Vagina (tissue), 2 donors: ENCODE data around the gene NRL. TPM values are rescaled to one million over a fixed set of nuclear protein-coding genes. Genes with fewer than 3 reads are reported as not detected.

Experiments used
- DNase-seq, 2 donors: peaks; one replicate each; pipeline ENCODE4 v3.0.0-alpha.2; 2017; ENCODE audit errors: extremely low spot score in 2 of 2
- H3K27ac ChIP-seq: fragments of 200-600 bp; sonication (generic); one replicate; pipeline ENCODE4 v1.5.1; 2019
- H3K27me3 ChIP-seq: fragments of 200-600 bp; sonication (generic); one replicate; pipeline ENCODE4 v1.5.1; 2019
- H3K36me3 ChIP-seq, 2 donors: fragments of 200-600 bp; sonication (generic); one replicate each; pipeline ENCODE4 v1.5.1; 2017 to 2019
- H3K4me1 ChIP-seq: fragments of 200-600 bp; sonication (generic); one replicate; pipeline ENCODE4 v1.5.1; 2019
- H3K4me3 ChIP-seq, 2 donors: fragments of 200-600 bp; sonication (generic); 1 replicate in 1 of 2; 2 replicates in 1 of 2; pipeline ENCODE4 v1.5.1; 2016 to 2019
- H3K9me3 ChIP-seq: fragments of 200-600 bp; sonication (generic); one replicate; pipeline ENCODE4 v1.5.1; 2019
- CTCF ChIP-seq, 3 experiments: fragments of 450-650 bp in 2 of 3; fragments of 200-600 bp in 1 of 3; sonication (generic) in 1 of 3; IDR thresholded peaks; one replicate each; pipeline ENCODE4 v1.5.1; 2017 to 2019; ENCODE audit warnings: antibody characterized with exemption in 3 of 3, mild to moderate bottlenecking in 2 of 3, moderate library complexity in 2 of 3
- POLR2A ChIP-seq, 2 donors: fragments of 450-650 bp; IDR thresholded peaks; one replicate each; pipeline ENCODE4 v1.6.1; 2017; ENCODE audit warnings: antibody characterized with exemption in 2 of 2, mild to moderate bottlenecking in 2 of 2, moderate library complexity in 2 of 2
- POLR2AphosphoS5 ChIP-seq, 2 donors: sonication (generic); formaldehyde crosslinking; IDR thresholded peaks; one replicate each; pipeline ENCODE4 v1.9.0; 2017; ENCODE audit warnings: antibody characterized with exemption in 2 of 2, mild to moderate bottlenecking in 2 of 2, low read depth in 1 of 2; ENCODE audit not compliant: insufficient read depth in 1 of 2
- intact Hi-C: fragments of 100-400 bp; cut with DNase I; formaldehyde crosslinking; loops from one replicate; pipeline ENCODE4 v1.15.1; 2023
- total RNA-seq: library from RNA; depleted of rRNA; stranded (reverse); fragments of >200 nt; gene quantifications from one replicate; pipeline ENCODE4 v1.2.3, GENCODE V29; 2016

Gene NRL
- total RNA-seq, 1 donor from 2014 or later = 1.2 TPM

DNA sequence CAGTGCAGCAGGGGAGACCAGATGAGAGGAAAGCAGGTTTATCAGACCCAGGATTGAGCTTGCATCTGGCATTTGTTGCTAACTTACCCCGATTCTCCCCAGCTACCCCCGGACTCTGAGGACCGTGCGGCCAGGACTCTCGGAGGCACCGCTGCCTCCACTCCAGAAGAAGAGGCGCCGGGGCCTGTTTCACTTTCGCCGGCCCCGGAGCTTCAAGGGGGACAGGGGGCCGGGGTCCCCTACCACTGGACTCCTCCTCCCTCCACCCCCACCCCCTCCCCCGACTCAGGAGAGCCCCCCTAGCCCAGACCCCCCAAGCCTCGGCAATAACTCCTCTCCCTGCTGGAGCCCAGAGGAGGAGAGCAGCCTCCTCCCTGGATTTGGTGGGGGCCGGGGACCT is 49.9 kb downstream of the NRL start:
- Histone ChIP-seq H3K27ac (no peak overlapping the region), H3K36me3 (no peaks in the 10 kb centered on the region), H3K4me3 (no peak overlapping the region), H3K27me3 (no peaks in the 10 kb centered on the region), H3K4me1 (no peaks in the 10 kb centered on the region), H3K9me3 (no peaks in the 10 kb centered on the region)
- no peak for DNase-seq
- intact Hi-C loops = no loop called here
- no peak for TF ChIP-seq CTCF (IDR thresholded peaks at IDR 0.05)

GRCh38 chr14:24064091-24064795 is 50.5 kb downstream of the NRL start:
- H3K4me1 ChIP-seq = no peaks in the 10 kb centered on the region
- no peak overlapping the region for H3K4me3 ChIP-seq
- H3K9me3 ChIP-seq = no peaks in the 10 kb centered on the region
- TF ChIP-seq POLR2AphosphoS5 (IDR thresholded peaks at IDR 0.05; ENCODE audit: insufficient read depth in 1 of 2, low read depth in 1 of 2) (no peak), POLR2A (IDR thresholded peaks at IDR 0.05) (no peak), CTCF (IDR thresholded peaks at IDR 0.05) (no peak)
- no peaks in the 10 kb centered on the region for H3K36me3 ChIP-seq
- intact Hi-C loops = no loop called here
- H3K27me3 ChIP-seq = no peaks in the 10 kb centered on the region
- DNase-seq = no peak
- H3K27ac ChIP-seq = no peak overlapping the region

DNA sequence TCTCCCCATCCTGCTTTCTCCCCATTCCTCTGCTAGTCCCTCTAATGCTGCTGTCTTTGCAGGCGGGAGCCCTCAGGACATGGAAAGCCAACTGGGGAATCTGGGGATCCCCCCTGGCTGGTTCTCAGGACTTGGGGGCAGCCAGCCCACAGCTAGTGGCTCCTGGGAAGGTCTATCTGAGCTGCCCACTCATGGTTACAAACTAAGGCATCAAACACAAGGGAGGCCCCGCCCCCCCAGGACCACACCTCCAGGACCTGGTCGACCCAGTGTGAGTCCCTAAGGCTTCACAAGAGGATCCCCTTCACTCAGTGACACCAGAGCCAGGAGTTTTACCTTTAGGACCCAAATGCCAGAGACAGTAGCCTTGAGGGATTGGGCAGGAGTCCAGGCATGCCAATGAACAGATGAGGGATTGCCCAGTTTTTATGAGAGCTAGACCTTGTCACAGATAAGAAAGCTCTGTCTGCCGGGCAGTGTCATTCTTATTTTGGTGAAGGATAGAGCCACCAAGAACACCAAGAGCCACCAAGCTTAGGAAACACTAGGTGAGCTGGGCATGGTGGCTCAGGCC is 51.4 kb downstream of the NRL start:
- no peaks in the 10 kb centered on the region for H3K36me3 ChIP-seq
- H3K27ac ChIP-seq = no peak overlapping the region
- H3K4me3 ChIP-seq = no peak overlapping the region
- no peaks in the 10 kb centered on the region for H3K9me3 ChIP-seq
- no peak for TF ChIP-seq POLR2AphosphoS5 (IDR thresholded peaks at IDR 0.05; ENCODE audit: insufficient read depth in 1 of 2, low read depth in 1 of 2)
- TF ChIP-seq POLR2A (IDR thresholded peaks at IDR 0.05) = no peak
- no peak for TF ChIP-seq CTCF (IDR thresholded peaks at IDR 0.05)
- intact Hi-C loops = no loop called here
- no peaks in the 10 kb centered on the region for H3K4me1 ChIP-seq
- no peak for DNase-seq
- no peaks in the 10 kb centered on the region for H3K27me3 ChIP-seq

DNA sequence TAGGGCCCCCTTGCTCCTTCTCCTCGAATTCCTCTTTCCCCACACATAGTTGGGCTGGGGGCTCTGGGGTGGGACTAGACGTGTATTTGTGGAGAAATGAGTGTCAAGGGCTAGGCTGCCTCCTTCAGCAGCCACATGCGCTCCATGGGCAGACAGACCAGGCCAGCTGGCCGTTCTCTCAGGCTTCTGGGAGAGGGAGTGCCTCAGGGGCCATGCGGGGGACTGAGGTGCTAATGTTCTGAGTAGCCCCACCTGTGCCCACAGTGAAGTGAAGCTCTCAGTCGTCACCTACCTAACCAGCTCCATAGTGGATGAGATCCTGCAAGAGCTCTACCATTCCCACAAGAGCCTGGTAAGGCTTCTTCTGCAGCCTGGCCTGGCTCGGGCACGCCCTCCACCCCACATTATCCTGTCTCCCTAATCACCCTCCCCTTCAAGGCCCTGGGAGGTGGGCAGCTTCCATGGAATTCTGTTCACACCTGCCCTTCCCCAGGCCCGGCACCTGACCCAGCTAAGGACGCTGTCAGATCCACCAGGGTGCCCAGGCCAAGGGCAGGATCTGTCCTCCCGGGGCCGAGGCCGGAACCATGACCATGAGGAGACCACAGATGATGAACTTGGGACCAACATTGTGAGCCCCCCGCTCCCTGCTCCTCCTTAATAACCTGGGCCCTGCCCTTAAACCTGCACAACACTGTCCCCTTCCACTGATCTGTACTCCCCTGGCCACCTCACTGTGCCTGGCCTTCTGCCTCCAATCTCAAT is 52.4 kb downstream of the NRL start:
- no peak for DNase-seq

More for the DNA sequence above, 52.4 kb downstream of the NRL start:
- no peaks in the 10 kb centered on the region for H3K9me3 ChIP-seq
- no peaks in the 10 kb centered on the region for H3K27me3 ChIP-seq
- TF ChIP-seq CTCF (IDR thresholded peaks at IDR 0.05) = no peak
- TF ChIP-seq POLR2A (IDR thresholded peaks at IDR 0.05) = no peak
- no peak for TF ChIP-seq POLR2AphosphoS5 (IDR thresholded peaks at IDR 0.05; ENCODE audit: insufficient read depth in 1 of 2, low read depth in 1 of 2)
- H3K4me3 ChIP-seq = no peak overlapping the region
- H3K36me3 ChIP-seq = no peaks in the 10 kb centered on the region
- intact Hi-C loops = no loop called here
- no peaks in the 10 kb centered on the region for H3K4me1 ChIP-seq
- H3K27ac ChIP-seq = no peak overlapping the region
